ENCODE measurements around the gene OR5B12. TPM values are rescaled to one million over a fixed set of nuclear protein-coding genes. Genes with fewer than 3 reads are reported as not detected.

The OR5B12 gene
- total and polyA plus RNA-seq, 9 of the 15 experiments (the other 6 are each of a cell fraction or from before 2014, with no cell fraction given) = 0.20 TPM; not detected in 8

DNA sequence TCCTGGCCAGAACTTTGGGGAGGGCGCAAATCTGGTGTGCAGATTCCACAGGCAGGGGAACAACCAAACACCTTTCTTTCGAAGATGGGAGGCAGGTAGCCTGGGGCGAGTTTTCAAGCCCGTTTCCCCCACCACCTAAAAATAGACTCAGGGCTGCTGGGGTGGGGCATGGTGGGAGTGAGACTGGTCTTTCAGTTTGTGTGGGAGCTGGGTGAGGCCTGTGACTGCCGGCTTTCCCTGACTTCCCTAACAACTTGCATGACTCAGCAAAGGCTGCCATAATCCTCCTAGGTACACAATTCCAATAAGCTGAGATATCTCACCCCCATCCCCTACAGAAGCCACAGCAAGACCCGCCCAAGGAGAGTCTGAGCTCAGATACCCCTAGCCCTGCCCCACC, 4.3 kb upstream of the OR5B12 start (continued):
- no peak for TF ChIP-seq MYBL2 (IDR thresholded peaks at IDR 0.05; ENCODE audit: low read depth)
- no peak for TF ChIP-seq MYBL2 (CRISPR knock-in tag; IDR thresholded peaks at IDR 0.05; ENCODE audit: borderline replicate concordance)
- TF ChIP-seq PTTG1 (tag; IDR thresholded peaks at IDR 0.05; ENCODE audit: low read depth) = no peak
- TF ChIP-seq ZNF197 (CRISPR knock-in tag; IDR thresholded peaks at IDR 0.05; ENCODE audit: low read depth) = no peak
- TF ChIP-seq FOXP4 (CRISPR knock-in tag; IDR thresholded peaks at IDR 0.05; ENCODE audit: borderline replicate concordance) = no peak
- TF ChIP-seq SMAD4 (CRISPR knock-in tag; conservative IDR thresholded peaks at IDR 0.05) = no peak
- TF ChIP-seq RBM34 (IDR thresholded peaks at IDR 0.05; ENCODE audit: borderline replicate concordance, insufficient read depth, low read length) = no peak
- no peak for TF ChIP-seq GATAD2A (IDR thresholded peaks at IDR 0.05)
- TF ChIP-seq MAX (CRISPR knock-in tag; IDR thresholded peaks at IDR 0.05) = no peak
- no peak for TF ChIP-seq NBN (IDR thresholded peaks at IDR 0.05; ENCODE audit: low read depth)
- no peak for TF ChIP-seq EHMT2 (IDR thresholded peaks at IDR 0.05)
- no peak for TF ChIP-seq MTA1 (IDR thresholded peaks at IDR 0.05; ENCODE audit: borderline replicate concordance)
- no peak for TF ChIP-seq ZNF668 (CRISPR knock-in tag; IDR thresholded peaks at IDR 0.05)
- TF ChIP-seq XRCC3 (IDR thresholded peaks at IDR 0.05) = no peak
- TF ChIP-seq ZKSCAN8 (CRISPR knock-in tag; IDR thresholded peaks at IDR 0.05) = no peak
- TF ChIP-seq RBM22 (IDR thresholded peaks at IDR 0.05; ENCODE audit: low read depth, low read length, poor library complexity, severe bottlenecking) = no peak
- TF ChIP-seq SREBF2 (CRISPR knock-in tag; IDR thresholded peaks at IDR 0.05) = no peak
- no peak for TF ChIP-seq MBD2 (IDR thresholded peaks at IDR 0.05; ENCODE audit: borderline replicate concordance, low read depth)
- no peak for TF ChIP-seq BRD9 (IDR thresholded peaks at IDR 0.05; ENCODE audit: low read depth, partially characterized antibody)
- no peak for TF ChIP-seq ZNF551 (CRISPR knock-in tag; IDR thresholded peaks at IDR 0.05)
- TF ChIP-seq NCOA6 (IDR thresholded peaks at IDR 0.05) = no peak
- TF ChIP-seq ZFX (CRISPR knock-in tag; IDR thresholded peaks at IDR 0.05) = no peak
- TF ChIP-seq, protein P1, sequence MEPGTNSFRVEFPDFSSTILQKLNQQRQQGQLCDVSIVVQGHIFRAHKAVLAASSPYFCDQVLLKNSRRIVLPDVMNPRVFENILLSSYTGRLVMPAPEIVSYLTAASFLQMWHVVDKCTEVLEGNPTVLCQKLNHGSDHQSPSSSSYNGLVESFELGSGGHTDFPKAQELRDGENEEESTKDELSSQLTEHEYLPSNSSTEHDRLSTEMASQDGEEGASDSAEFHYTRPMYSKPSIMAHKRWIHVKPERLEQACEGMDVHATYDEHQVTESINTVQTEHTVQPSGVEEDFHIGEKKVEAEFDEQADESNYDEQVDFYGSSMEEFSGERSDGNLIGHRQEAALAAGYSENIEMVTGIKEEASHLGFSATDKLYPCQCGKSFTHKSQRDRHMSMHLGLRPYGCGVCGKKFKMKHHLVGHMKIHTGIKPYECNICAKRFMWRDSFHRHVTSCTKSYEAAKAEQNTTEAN (CRISPR knock-in tag; IDR thresholded peaks at IDR 0.05) = no peak
- TF ChIP-seq SMARCA5 (IDR thresholded peaks at IDR 0.05) = no peak
- no peak for TF ChIP-seq CAMTA2 (CRISPR knock-in tag; conservative IDR thresholded peaks at IDR 0.05)
- TF ChIP-seq SIN3B (IDR thresholded peaks at IDR 0.05; ENCODE audit: low read depth) = no peak
- TF ChIP-seq, protein P2, sequence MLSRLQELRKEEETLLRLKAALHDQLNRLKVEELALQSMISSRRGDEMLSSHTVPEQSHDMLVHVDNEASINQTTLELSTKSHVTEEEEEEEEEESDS (CRISPR knock-in tag; IDR thresholded peaks at IDR 0.05) = no peak
- TF ChIP-seq ZNF274 (IDR thresholded peaks at IDR 0.05; ENCODE audit: borderline replicate concordance, low read depth, low read length) = no peak
- TF ChIP-seq CBX8 (IDR thresholded peaks at IDR 0.05; ENCODE audit: borderline replicate concordance, extremely low read depth, low read depth, low read length, poor library complexity, severe bottlenecking) = no peak
- peak; percentile 56; the same call in 1 of the 2 replicates for TF ChIP-seq MAFK (IDR thresholded peaks at IDR 0.05; ENCODE audit: low read length)
